GM13976 (cell line): ENCODE measurements around the gene CDC42BPG.

Experiments
- DNase-seq: peaks from one replicate; pipeline ENCODE4 v3.0.0; 2012; ENCODE audit warnings: low spot score
- in situ Hi-C: fragments of 300-500 bp; cut with MboI; formaldehyde crosslinking; loops from one replicate; pipeline ENCODE4 v1.12.0; 2022; ENCODE audit warnings: low sequenced_read_pairs, mixed read lengths, inconsistent platforms; ENCODE audit not compliant: unreplicated experiment
- TF ChIP-seq, protein P1 (sequence below): IDR thresholded peaks from 2 replicates; pipeline ENCODE4 v1.5.1; 2012; ENCODE audit warnings: borderline replicate concordance, mild to moderate bottlenecking; ENCODE audit not compliant: insufficient read depth; ENCODE audit errors: extremely low read depth, missing control alignments, control extremely low read depth

The CDC42BPG gene

DNA sequence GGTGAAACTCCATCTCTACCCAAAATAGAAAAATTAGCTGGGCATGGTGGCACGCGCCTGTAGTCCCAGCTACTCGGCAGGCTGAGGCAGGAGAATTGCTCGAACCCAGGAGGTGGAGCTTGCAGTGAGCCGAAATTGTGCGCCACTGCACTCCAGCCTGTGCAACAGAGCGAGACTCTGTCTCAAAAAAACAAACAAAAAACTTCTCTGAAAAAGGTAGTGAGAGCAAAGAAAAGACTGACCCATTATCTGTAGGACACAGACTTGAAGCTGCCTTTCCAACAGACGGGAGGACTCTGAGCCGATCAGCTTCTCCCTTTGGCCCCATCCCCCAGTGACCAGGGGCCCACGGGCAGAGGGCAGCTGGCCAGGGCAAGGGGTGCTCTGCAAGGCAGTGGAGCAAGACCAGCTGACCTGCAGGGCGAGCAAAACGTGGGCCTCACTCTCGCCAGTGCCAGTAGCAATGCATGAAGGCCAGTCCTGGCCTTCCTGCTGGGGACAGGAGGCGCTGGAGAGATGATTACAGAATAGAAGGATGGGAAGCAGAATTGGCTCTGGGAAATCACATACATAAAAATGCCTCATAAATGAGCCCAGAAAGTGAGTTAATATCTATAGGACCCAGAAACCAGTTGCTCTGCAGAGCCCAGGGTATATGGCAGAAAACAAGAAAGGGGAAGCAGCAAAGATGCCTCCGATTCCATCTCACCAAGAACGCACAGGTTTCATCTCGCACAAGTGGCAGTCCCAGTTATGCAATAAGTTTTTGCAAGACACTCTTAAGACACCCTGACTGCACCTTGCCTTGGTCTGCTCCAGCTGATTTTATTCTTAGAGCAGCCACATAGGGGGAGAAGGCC lies 31.1 kb upstream of the CDC42BPG start:
- DNase-seq: no peak
- in situ Hi-C loops: no loop called here
- TF ChIP-seq, protein P1, sequence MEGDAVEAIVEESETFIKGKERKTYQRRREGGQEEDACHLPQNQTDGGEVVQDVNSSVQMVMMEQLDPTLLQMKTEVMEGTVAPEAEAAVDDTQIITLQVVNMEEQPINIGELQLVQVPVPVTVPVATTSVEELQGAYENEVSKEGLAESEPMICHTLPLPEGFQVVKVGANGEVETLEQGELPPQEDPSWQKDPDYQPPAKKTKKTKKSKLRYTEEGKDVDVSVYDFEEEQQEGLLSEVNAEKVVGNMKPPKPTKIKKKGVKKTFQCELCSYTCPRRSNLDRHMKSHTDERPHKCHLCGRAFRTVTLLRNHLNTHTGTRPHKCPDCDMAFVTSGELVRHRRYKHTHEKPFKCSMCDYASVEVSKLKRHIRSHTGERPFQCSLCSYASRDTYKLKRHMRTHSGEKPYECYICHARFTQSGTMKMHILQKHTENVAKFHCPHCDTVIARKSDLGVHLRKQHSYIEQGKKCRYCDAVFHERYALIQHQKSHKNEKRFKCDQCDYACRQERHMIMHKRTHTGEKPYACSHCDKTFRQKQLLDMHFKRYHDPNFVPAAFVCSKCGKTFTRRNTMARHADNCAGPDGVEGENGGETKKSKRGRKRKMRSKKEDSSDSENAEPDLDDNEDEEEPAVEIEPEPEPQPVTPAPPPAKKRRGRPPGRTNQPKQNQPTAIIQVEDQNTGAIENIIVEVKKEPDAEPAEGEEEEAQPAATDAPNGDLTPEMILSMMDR: no peak

DNA sequence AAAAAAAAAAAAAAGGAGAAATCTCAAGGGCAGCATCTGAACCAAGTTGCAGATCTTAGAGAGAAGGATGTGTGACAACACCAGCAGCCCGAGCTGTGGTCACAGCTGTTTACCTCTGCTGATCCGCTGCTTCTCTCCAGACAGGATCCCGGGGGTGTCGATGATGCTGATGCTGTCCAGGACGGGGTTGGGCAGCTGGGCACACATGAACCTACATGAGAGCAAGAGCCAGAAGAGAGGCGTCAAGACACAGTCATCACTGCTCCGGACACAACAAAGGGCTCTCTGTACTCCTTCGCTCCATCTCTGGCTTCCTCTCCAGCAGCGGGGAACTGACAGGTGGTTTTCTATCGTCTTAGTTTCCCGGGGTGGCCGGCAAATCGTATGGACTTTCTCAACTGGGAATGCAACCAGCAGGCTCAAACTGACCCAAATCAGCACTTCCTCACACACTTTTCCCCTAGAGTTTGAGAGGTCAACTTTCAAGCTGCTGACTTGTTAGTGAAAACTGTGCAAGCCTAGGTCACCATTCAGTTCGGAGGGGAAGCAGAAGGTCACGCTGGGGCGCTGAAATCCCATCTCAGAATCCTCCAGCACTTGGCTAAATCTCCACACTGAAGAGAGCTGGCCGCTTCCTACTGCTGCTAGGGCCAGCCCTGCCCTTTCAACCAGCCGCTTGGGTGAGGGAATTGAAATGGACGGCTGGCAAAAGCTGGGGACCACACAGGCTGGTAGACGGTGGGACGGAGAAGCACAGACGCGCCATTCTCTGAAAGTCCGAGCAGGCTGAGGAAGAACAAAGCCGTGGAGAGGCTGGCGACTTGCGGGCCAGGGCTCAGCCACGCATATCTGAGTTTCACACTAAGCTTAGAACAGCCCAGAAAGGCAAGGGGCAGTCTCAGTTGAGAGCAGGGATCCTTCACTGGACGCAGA lies 30.1 kb upstream of the CDC42BPG start:
- in situ Hi-C loops: no loop called here
- TF ChIP-seq, protein P1: no peak
- DNase-seq: no peak

GRCh38 chr11:64872790-64873488 lies 28.5 kb upstream of the CDC42BPG start:
- DNase-seq: no peak
- TF ChIP-seq, protein P1: no peak
- in situ Hi-C loops: no loop called here

- in situ Hi-C loops: no loop called here
- DNase-seq: peak; percentile 36
- TF ChIP-seq, protein P1: no peak
Observed at GRCh38 chr11:64871492-64871891, 27.0 kb upstream of the CDC42BPG start.

GRCh38 chr11:64870893-64871466 lies 26.5 kb upstream of the CDC42BPG start:
- in situ Hi-C loops: no loop called here
- no peak for DNase-seq
- TF ChIP-seq, protein P1: no peak

DNA sequence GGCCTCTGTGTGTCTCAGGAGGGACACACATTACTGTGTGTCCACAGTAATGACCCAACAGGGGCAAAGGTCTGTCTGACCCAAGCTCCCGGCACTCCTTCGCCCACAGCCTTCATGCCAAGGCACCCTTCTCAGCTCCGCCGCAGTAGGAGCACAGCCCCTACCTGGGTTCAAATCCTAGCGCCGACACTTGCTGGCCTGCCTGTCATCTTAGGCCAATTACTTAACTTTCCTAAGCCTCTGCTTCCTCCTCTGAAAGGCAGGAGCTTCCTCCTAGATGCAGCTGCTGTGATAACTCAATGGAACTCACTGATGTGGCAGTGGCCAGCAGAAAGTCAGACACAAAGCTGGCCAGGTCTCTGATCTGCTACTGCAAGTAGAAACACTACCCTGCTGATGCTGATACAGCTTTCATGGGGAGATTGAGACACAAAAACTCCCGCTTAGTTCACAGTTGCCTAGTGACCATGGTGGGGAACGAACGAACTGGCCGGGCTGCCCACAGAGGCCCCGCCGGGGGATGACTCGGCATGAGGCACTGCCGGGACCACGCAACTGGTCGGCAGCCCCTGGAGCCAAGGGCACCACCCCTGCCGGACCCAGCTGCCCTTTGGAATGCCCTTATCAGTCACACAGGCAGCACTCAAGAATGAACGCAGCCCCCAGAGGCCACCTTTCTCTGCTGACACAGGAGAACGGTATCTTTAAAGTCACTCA lies 25.9 kb upstream of the CDC42BPG start:
- DNase-seq: peak; percentile 49
- TF ChIP-seq, protein P1: no peak
- in situ Hi-C loops: no loop called here
